HepG2 (cell line): Measurements from ENCODE around the gene COX7C. TPM values are rescaled to one million over a fixed set of nuclear protein-coding genes. Genes with fewer than 3 reads are reported as not detected.

Source experiments
- AHR ChIP-seq: IDR thresholded peaks from 2 replicates; pipeline ENCODE4 v1.6.1; 2018; ENCODE audit warnings: missing genetic modification reagents, missing compliant biosample characterization
- ARNT2 ChIP-seq: sonication (generic); formaldehyde crosslinking; IDR thresholded peaks from 2 replicates; pipeline ENCODE4 v1.8.0; 2022; ENCODE audit warnings: mild to moderate bottlenecking, low read depth, missing genetic modification reagents, moderate library complexity
- EZH2 ChIP-seq: conservative IDR thresholded peaks from 2 replicates; pipeline ENCODE4 v1.6.1; 2012; ENCODE audit warnings: mild to moderate bottlenecking, low read depth, low read length, moderate library complexity
- HNF1B ChIP-seq: sonication (generic); formaldehyde crosslinking; IDR thresholded peaks from 2 replicates; pipeline ENCODE4 v1.5.1; 2020; ENCODE audit warnings: mild to moderate bottlenecking, moderate library complexity, missing genetic modification reagents
- MEIS2 ChIP-seq: sonication (generic); formaldehyde crosslinking; IDR thresholded peaks from 2 replicates; pipeline ENCODE4 v1.9.0; 2021; ENCODE audit warnings: mild to moderate bottlenecking, missing genetic modification reagents
- NFIC ChIP-seq: IDR thresholded peaks from 2 replicates; pipeline ENCODE4 v1.6.1; 2012; ENCODE audit warnings: mild to moderate bottlenecking, low read length, inconsistent platforms
- PAXIP1 ChIP-seq: sonication (generic); formaldehyde crosslinking; conservative IDR thresholded peaks from 2 replicates; pipeline ENCODE4 v1.4.0; 2020; ENCODE audit warnings: mild to moderate bottlenecking, missing genetic modification reagents, moderate library complexity
- PHF20 ChIP-seq: sonication (generic); formaldehyde crosslinking; IDR thresholded peaks from 2 replicates; pipeline ENCODE4 v1.5.0; 2020; ENCODE audit warnings: mild to moderate bottlenecking, missing genetic modification reagents
- POLR2AphosphoS2 ChIP-seq: IDR thresholded peaks from 2 replicates; pipeline ENCODE4 v1.6.1; 2011; ENCODE audit warnings: low read depth, low read length, improper control_type of control experiment
- PRDM4 ChIP-seq: sonication (generic); formaldehyde crosslinking; IDR thresholded peaks from 2 replicates; pipeline ENCODE4 v1.9.0; 2021; ENCODE audit warnings: missing genetic modification reagents, borderline replicate concordance
- RFX5 ChIP-seq: IDR thresholded peaks from 2 replicates; pipeline ENCODE4 v1.6.1; 2011; ENCODE audit warnings: low read depth, low read length, improper control_type of control experiment
- SALL2 ChIP-seq: sonication (generic); formaldehyde crosslinking; IDR thresholded peaks from 2 replicates; pipeline ENCODE4 v1.8.1; 2023; ENCODE audit warnings: mild to moderate bottlenecking, missing genetic modification reagents, inconsistent platforms
- TBP ChIP-seq: sonication (generic); formaldehyde crosslinking; IDR thresholded peaks from 2 replicates; pipeline ENCODE4 v1.5.0; 2020; ENCODE audit warnings: missing genetic modification reagents
- ZBTB14 ChIP-seq: sonication (generic); formaldehyde crosslinking; IDR thresholded peaks from 2 replicates; pipeline ENCODE4 v1.4.0; 2020; ENCODE audit warnings: missing genetic modification reagents
- ZNF441 ChIP-seq: sonication (generic); formaldehyde crosslinking; IDR thresholded peaks from 2 replicates; pipeline ENCODE4 v1.7.0; 2021; ENCODE audit warnings: missing genetic modification reagents, borderline replicate concordance
- ZNF547 ChIP-seq: sonication (generic); formaldehyde crosslinking; IDR thresholded peaks from 2 replicates; pipeline ENCODE4 v1.5.1; 2020; ENCODE audit warnings: mild to moderate bottlenecking, missing genetic modification reagents
- ZSCAN12 ChIP-seq: sonication (generic); formaldehyde crosslinking; IDR thresholded peaks from 2 replicates; pipeline ENCODE4 v1.9.0; 2021; ENCODE audit warnings: mild to moderate bottlenecking, missing genetic modification reagents
- polyA plus RNA-seq, 8 experiments: library from polyadenylated mRNA; depleted of rRNA in 3 of 8; stranded (reverse) in 7 of 8; unstranded in 1 of 8; fragments of >200 nt; fragmentation: Illumina TruSeq in 4 of 8; extraction: Trizol in 4 of 8; gene quantifications; 2 replicates each; pipeline versions ENCODE4 v1.2.1 to v1.2.3, GENCODE V29; 2011 to 2016; ENCODE audit warnings: low read depth in 4 of 8, missing spikeins in 1 of 8, mixed read lengths in 1 of 8; ENCODE audit not compliant: insufficient read depth in 1 of 8
- total RNA-seq, 5 experiments: library from RNA; depleted of rRNA; stranded (reverse); fragments of >200 nt; fragmentation: Illumina TruSeq; extraction: Trizol; gene quantifications; 2 replicates each; pipeline ENCODE4 v1.2.3, GENCODE V29; 2016; ENCODE audit warnings: low read depth in 1 of 5
- TF ChIP-seq, protein P1 (sequence below): sonication (generic); formaldehyde crosslinking; IDR thresholded peaks from 2 replicates; pipeline ENCODE4 v1.8.0; 2022; ENCODE audit warnings: missing genetic modification reagents, mild to moderate bottlenecking, moderate library complexity, borderline replicate concordance

COX7C gene
- total and polyA plus RNA-seq, 2 of the 13 experiments (the other 11 are each of a cell fraction or from before 2014, with no cell fraction given), result 538 to 635 TPM

DNA sequence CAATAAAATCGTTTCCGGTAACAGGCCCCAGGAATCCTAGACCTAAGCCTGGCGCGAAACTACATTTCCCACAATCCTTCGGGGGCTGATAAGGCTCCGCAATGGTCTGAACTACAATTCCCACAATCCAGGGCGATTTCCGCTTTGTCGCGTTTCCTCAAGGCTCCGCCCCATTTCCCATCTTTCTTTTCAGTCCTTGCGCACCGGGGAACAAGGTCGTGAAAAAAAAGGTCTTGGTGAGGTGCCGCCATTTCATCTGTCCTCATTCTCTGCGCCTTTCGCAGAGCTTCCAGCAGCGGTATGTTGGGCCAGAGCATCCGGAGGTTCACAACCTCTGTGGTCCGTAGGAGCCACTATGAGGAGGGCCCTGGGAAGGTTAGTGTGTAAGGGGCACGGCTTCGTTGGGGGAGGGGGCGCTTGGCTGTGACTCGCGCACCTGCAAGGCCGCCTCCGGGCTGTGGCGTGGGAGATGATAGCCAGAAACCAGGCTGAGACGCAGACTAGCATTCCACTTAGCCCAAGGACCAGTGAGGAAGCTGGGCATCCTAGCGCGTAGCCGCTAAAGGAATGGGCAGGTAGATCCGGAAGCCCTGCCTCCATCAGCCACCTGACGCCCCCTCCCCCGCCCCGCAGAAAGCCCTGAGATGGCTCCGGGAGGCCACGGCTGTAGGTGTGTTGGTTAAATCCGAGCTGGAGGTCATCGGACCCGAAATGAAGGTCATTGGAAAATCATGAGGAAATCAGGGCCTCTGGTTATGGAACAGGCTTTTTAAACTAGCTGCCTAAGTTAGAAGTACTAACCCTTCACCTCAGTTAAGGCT lies at the start of gene COX7C (continued):
- TF ChIP-seq, protein P1, sequence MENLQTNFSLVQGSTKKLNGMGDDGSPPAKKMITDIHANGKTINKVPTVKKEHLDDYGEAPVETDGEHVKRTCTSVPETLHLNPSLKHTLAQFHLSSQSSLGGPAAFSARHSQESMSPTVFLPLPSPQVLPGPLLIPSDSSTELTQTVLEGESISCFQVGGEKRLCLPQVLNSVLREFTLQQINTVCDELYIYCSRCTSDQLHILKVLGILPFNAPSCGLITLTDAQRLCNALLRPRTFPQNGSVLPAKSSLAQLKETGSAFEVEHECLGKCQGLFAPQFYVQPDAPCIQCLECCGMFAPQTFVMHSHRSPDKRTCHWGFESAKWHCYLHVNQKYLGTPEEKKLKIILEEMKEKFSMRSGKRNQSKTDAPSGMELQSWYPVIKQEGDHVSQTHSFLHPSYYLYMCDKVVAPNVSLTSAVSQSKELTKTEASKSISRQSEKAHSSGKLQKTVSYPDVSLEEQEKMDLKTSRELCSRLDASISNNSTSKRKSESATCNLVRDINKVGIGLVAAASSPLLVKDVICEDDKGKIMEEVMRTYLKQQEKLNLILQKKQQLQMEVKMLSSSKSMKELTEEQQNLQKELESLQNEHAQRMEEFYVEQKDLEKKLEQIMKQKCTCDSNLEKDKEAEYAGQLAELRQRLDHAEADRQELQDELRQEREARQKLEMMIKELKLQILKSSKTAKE (CRISPR knock-in tag), result no peak
- no peak for TF ChIP-seq ZSCAN12
- no peak for TF ChIP-seq ARNT2 (CRISPR knock-in tag)
- TF ChIP-seq ZBTB14 (CRISPR knock-in tag), result no peak
- TF ChIP-seq SALL2 (CRISPR knock-in tag), result no peak
- peak; percentile 75; the same call in 1 of the 2 replicates for TF ChIP-seq POLR2AphosphoS2
- peak; percentile 48 for TF ChIP-seq PAXIP1 (CRISPR knock-in tag)
- no peak for TF ChIP-seq PRDM4 (CRISPR knock-in tag)
- no peak for TF ChIP-seq AHR (CRISPR knock-in tag)
- TF ChIP-seq ZNF547 (CRISPR knock-in tag), result no peak; the same call in 1 of the 2 replicates
- peak; percentile 80 for TF ChIP-seq HNF1B
- no peak for TF ChIP-seq TBP (CRISPR knock-in tag)
- no peak for TF ChIP-seq RFX5
- peak; percentile 84 for TF ChIP-seq PHF20
- no peak for TF ChIP-seq EZH2
- peak; percentile 18; the same call in 1 of the 2 replicates for TF ChIP-seq NFIC
- peak; percentile 18; the same call in 1 of the 2 replicates for TF ChIP-seq MEIS2
- peak; percentile 56; the same call in 1 of the 2 replicates for TF ChIP-seq ZNF441 (CRISPR knock-in tag)
